OCI-LY1 (cell line): Measurements from ENCODE around the gene FBXL15.

Experiments
- H2AFZ ChIP-seq: fragments of 200-600 bp; sonication (generic), shearing (Covaris generic); 2 replicates; pipeline ENCODE4 v1.6.0; 2014; ENCODE audit warnings: antibody characterized with exemption, mild to moderate bottlenecking, low read length
- H3F3A ChIP-seq: fragments of 200-600 bp; sonication (generic), shearing (Covaris generic); 2 replicates; pipeline ENCODE4 v1.6.0; 2014; ENCODE audit warnings: mild to moderate bottlenecking, antibody characterized with exemption, low read length, moderate library complexity; ENCODE audit not compliant: insufficient read depth
- H3K27ac ChIP-seq: fragments of 200-600 bp; sonication (generic); 2 replicates; pipeline ENCODE4 v1.5.1; 2014; ENCODE audit warnings: low read length, mixed run types, mild to moderate bottlenecking, low read depth; ENCODE audit not compliant: poor library complexity, severe bottlenecking
- H3K27me3 ChIP-seq: fragments of 200-600 bp; sonication (generic); 2 replicates; pipeline ENCODE4 v1.6.0; 2014; ENCODE audit warnings: antibody characterized with exemption, mild to moderate bottlenecking, low read length, moderate library complexity; ENCODE audit not compliant: insufficient read depth
- H3K36me3 ChIP-seq: fragments of 200-600 bp; sonication (generic); 2 replicates; pipeline ENCODE4 v1.6.1; 2014; ENCODE audit warnings: mild to moderate bottlenecking, antibody characterized with exemption, low read length, moderate library complexity, mixed read lengths; ENCODE audit not compliant: insufficient read depth
- H3K4me1 ChIP-seq: fragments of 200-600 bp; sonication (generic); 2 replicates; pipeline ENCODE4 v1.5.1; 2014; ENCODE audit warnings: mild to moderate bottlenecking, low read length, moderate library complexity; ENCODE audit not compliant: insufficient read depth, severe bottlenecking
- H3K4me2 ChIP-seq: fragments of 200-600 bp; sonication (generic), shearing (Covaris generic); 2 replicates; pipeline ENCODE4 v1.6.1; 2014; ENCODE audit warnings: low read length
- H3K4me3 ChIP-seq: fragments of 200-600 bp; sonication (generic); 2 replicates; pipeline ENCODE4 v1.5.1; 2014; ENCODE audit warnings: low read length, low read depth, mild to moderate bottlenecking, mixed read lengths; ENCODE audit not compliant: poor library complexity, severe bottlenecking
- H3K79me2 ChIP-seq: fragments of 200-600 bp; shearing (Covaris generic); 2 replicates; pipeline ENCODE4 v1.6.1; 2016; ENCODE audit warnings: mixed run types, low read length, mixed read lengths; ENCODE audit not compliant: insufficient read depth
- H3K9ac ChIP-seq: fragments of 200-600 bp; sonication (generic), shearing (Covaris generic); 2 replicates; pipeline ENCODE4 v1.6.1; 2014; ENCODE audit warnings: mild to moderate bottlenecking, low read length, mixed read lengths
- H3K9me2 ChIP-seq: fragments of 200-600 bp; sonication (generic), shearing (Covaris generic); 2 replicates; pipeline ENCODE4 v1.6.1; 2014; ENCODE audit warnings: low read depth, mild to moderate bottlenecking, low read length, mixed read lengths
- H3K9me3 ChIP-seq: fragments of 200-600 bp; shearing (Covaris generic); 2 replicates; pipeline ENCODE4 v1.6.1; 2014; ENCODE audit warnings: low read length, mixed read lengths
- H4K20me1 ChIP-seq: fragments of 200-600 bp; sonication (generic), shearing (Covaris generic); 2 replicates; pipeline ENCODE4 v1.6.0; 2016; ENCODE audit warnings: mild to moderate bottlenecking, low read length; ENCODE audit not compliant: insufficient read depth
- EZH2 ChIP-seq: fragments of 200-600 bp; sonication (generic), shearing (Covaris generic); IDR thresholded peaks from 2 replicates; pipeline ENCODE4 v1.8.0; 2017; ENCODE audit warnings: borderline replicate concordance, mixed run types, mild to moderate bottlenecking, antibody characterized with exemption, low read length, moderate library complexity, mixed read lengths
- TF ChIP-seq, protein P1 (sequence below): fragments of 200-600 bp; sonication (generic), shearing (Covaris generic); IDR thresholded peaks from 2 replicates; pipeline ENCODE4 v1.5.1; 2017; ENCODE audit warnings: mild to moderate bottlenecking, antibody characterized with exemption, low read length, moderate library complexity, mixed read lengths

The FBXL15 gene

GRCh38 chr10:102416695-102417094 is 3.9 kb upstream of the FBXL15 start:
- Histone ChIP-seq H3K9ac (no peak overlapping the region), H3K9me3 (no peaks in the 10 kb centered on the region), H3K4me2 (no peak overlapping the region), H4K20me1 (no peaks in the 10 kb centered on the region), H3K27ac (no peak overlapping the region), H3K9me2 (no peaks in the 10 kb centered on the region), H3K27me3 (no peaks in the 10 kb centered on the region), H3K36me3 (no peaks in the 10 kb centered on the region), H3K4me1 (peaks cover 16% of the 10 kb centered on the region), H2AFZ (no peak overlapping the region), H3K79me2 (no peaks in the 10 kb centered on the region), H3K4me3 (no peak overlapping the region), H3F3A (no peaks in the 10 kb centered on the region)
- no peak for TF ChIP-seq EZH2
- TF ChIP-seq, protein P1, sequence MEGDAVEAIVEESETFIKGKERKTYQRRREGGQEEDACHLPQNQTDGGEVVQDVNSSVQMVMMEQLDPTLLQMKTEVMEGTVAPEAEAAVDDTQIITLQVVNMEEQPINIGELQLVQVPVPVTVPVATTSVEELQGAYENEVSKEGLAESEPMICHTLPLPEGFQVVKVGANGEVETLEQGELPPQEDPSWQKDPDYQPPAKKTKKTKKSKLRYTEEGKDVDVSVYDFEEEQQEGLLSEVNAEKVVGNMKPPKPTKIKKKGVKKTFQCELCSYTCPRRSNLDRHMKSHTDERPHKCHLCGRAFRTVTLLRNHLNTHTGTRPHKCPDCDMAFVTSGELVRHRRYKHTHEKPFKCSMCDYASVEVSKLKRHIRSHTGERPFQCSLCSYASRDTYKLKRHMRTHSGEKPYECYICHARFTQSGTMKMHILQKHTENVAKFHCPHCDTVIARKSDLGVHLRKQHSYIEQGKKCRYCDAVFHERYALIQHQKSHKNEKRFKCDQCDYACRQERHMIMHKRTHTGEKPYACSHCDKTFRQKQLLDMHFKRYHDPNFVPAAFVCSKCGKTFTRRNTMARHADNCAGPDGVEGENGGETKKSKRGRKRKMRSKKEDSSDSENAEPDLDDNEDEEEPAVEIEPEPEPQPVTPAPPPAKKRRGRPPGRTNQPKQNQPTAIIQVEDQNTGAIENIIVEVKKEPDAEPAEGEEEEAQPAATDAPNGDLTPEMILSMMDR, result no peak

DNA sequence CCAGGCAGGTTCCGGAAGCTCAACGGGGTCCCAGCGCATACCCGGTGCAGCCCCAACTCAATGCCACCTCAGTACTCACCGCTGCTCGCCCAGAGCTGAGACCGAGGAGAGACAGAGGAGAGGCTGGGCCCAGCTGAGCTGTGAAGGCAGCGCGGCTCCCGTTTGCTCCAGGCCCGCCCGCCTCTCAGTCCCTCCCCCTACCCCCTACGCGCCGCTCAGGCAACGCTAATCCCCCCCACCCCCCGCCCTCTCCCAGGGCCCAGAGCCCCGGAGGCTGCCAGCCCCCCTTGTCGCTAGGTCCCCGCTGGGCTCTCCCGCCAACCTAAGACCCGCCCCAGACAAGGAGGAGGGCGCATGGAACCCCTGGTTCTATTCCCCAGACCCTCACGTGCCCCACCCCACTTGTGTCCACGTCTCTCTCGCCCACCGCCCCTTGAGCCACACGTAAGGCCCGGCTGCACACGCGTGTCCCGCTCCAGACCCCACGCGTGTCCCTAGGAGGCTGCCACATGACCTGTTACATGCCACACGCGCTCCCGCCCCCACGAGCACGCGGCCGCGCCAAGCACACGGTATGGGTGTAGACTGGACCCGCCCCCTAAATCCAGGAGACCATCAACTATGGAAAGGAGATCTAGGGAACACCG is 1.9 kb upstream of the FBXL15 start, which contains the start of gene PSD:
Gene PSD, minus strand, starts transcription at position 164 of the 647 bp plus-strand sequence. CDS start 1,747 bp downstream, outside the sequence.
- H3K4me1 ChIP-seq, result peaks cover 28% of the 10 kb centered on the region
- H3K9ac ChIP-seq, result peak within 1 kb of the TSS; percentile 73; the same call in 1 of the 2 replicates
- H4K20me1 ChIP-seq, result no peaks in the 10 kb centered on the region
- H3F3A ChIP-seq, result no peaks in the 10 kb centered on the region
- H3K36me3 ChIP-seq, result no peaks in the 10 kb centered on the region
- H3K4me2 ChIP-seq, result peak within 1 kb of the TSS; percentile 96
- H3K27ac ChIP-seq, result no peak within 1 kb of the TSS
- no peaks in the 10 kb centered on the region for H3K27me3 ChIP-seq
- no peaks in the 10 kb centered on the region for H3K9me2 ChIP-seq
- H2AFZ ChIP-seq, result no peak within 1 kb of the TSS
- H3K4me3 ChIP-seq, result peak within 1 kb of the TSS; percentile 85
- no peaks in the 10 kb centered on the region for H3K79me2 ChIP-seq
- H3K9me3 ChIP-seq, result no peaks in the 10 kb centered on the region
- TF ChIP-seq EZH2, result no peak
- TF ChIP-seq, protein P1, result no peak

DNA sequence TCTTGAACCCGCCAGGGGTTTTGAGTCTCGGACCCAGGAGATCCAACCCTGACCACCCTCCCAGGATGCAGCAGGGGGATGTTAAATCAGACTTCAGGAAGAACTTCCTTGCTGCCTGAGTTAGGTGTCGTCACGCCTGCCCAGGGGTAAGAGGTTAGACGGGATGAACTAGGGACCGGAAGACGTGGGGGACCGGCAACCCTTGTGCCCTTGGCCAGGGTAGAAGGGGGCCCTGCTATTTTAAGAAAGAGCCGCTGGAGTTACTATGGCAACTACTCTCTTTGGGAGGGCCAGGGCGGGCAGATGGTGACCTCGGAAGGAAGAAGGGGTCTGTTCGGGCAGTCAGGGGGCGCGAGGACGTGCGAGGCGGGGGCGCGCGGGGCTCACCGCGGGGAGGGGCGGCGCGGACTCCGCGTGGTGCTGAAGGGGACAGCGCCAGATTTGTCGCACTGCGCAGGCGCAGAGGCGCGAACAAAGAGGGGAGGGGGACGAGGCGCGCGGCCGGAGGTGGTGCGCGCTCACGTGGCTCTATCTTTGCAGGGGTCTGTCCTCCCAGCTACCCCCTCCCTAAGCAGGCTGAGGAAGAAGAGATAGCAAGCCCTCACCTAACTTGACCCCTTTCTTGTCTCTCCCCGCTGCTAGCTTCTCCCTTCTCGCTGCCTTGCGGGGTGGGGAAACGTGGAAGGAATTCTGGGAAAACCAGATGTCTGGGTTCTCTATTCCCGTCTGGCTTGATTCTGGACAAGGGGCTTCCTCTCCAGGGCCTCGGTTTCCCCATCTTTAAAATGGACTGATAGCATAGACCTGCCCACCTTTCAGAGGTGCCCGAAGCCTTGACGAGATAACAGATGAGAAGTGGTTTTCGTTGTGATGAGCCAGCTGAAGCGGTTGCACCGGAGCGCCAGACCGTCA is 1.1 kb upstream of the FBXL15 start:
- Histone ChIP-seq H3K4me3 (peak overlapping the region; percentile 85), H3K9me2 (no peaks in the 10 kb centered on the region), H3K4me1 (peaks cover 28% of the 10 kb centered on the region), H3K4me2 (peak overlapping the region; percentile 96), H3K79me2 (no peaks in the 10 kb centered on the region), H3K27ac (peak overlapping the region; percentile 85), H3K27me3 (no peaks in the 10 kb centered on the region), H3K9ac (peak overlapping the region; percentile 73; the same call in 1 of the 2 replicates), H3K9me3 (no peaks in the 10 kb centered on the region), H3F3A (no peaks in the 10 kb centered on the region), H4K20me1 (no peaks in the 10 kb centered on the region), H3K36me3 (no peaks in the 10 kb centered on the region), H2AFZ (no peak overlapping the region)
- TF ChIP-seq, protein P1, result no peak
- no peak for TF ChIP-seq EZH2
